Loucy (cell line): ENCODE data around the gene PDZD7.

Source experiments
- H2AFZ ChIP-seq: fragments of 200-600 bp; sonication (generic); 2 replicates; pipeline ENCODE4 v1.6.0; 2016; ENCODE audit warnings: antibody characterized with exemption, mild to moderate bottlenecking, low read length, moderate library complexity
- H3F3A ChIP-seq: fragments of 200-600 bp; 2 replicates; pipeline ENCODE4 v1.6.0; 2016; ENCODE audit warnings: antibody characterized with exemption, low read depth, mild to moderate bottlenecking
- H3K27me3 ChIP-seq: fragments of 200-600 bp; sonication (generic); 2 replicates; pipeline ENCODE4 v1.6.1; 2014; ENCODE audit warnings: low read length, mild to moderate bottlenecking; ENCODE audit not compliant: insufficient read depth, poor library complexity, severe bottlenecking
- H3K36me3 ChIP-seq: fragments of 200-600 bp; sonication (generic); 2 replicates; pipeline ENCODE4 v1.6.1; 2016; ENCODE audit warnings: low read length; ENCODE audit not compliant: insufficient read depth
- H3K4me1 ChIP-seq: fragments of 200-600 bp; sonication (generic); 2 replicates; pipeline ENCODE4 v1.5.1; 2014; ENCODE audit warnings: low read length, mild to moderate bottlenecking; ENCODE audit not compliant: insufficient read depth, poor library complexity, severe bottlenecking
- H3K4me2 ChIP-seq: fragments of 200-600 bp; sonication (generic); 2 replicates; pipeline ENCODE4 v1.6.0; 2014; ENCODE audit warnings: antibody characterized with exemption, low read length, low read depth, mild to moderate bottlenecking; ENCODE audit not compliant: poor library complexity, severe bottlenecking
- H3K4me3 ChIP-seq: fragments of 200-600 bp; sonication (generic); 2 replicates; pipeline ENCODE4 v1.5.1; 2014; ENCODE audit warnings: low read length, mild to moderate bottlenecking, mixed read lengths; ENCODE audit not compliant: poor library complexity, severe bottlenecking
- H3K79me2 ChIP-seq: fragments of 200-600 bp; sonication (generic); 2 replicates; pipeline ENCODE4 v1.6.1; 2014; ENCODE audit warnings: low read length; ENCODE audit not compliant: insufficient read depth
- H3K9ac ChIP-seq: fragments of 200-600 bp; sonication (generic); 2 replicates; pipeline ENCODE4 v1.6.0; 2014; ENCODE audit warnings: mild to moderate bottlenecking, low read depth, low read length, moderate library complexity; ENCODE audit not compliant: poor library complexity, severe bottlenecking
- H3K9me2 ChIP-seq: fragments of 200-600 bp; sonication (generic); replicated peaks from 2 replicates; pipeline ENCODE4 v1.6.1; 2016; ENCODE audit warnings: low read depth, low read length, mixed read lengths
- H3K9me3 ChIP-seq: fragments of 200-600 bp; sonication (generic); 2 replicates; pipeline ENCODE4 v1.6.1; 2014; ENCODE audit warnings: mild to moderate bottlenecking, antibody characterized with exemption, low read length, low read depth; ENCODE audit not compliant: insufficient read depth
- H4K20me1 ChIP-seq: fragments of 200-600 bp; sonication (generic); 2 replicates; pipeline ENCODE4 v1.6.0; 2014; ENCODE audit warnings: antibody characterized with exemption, low read length, mild to moderate bottlenecking; ENCODE audit not compliant: insufficient read depth, poor library complexity, severe bottlenecking
- CTCF ChIP-seq: fragments of 200-600 bp; sonication (generic); conservative IDR thresholded peaks from 2 replicates; pipeline ENCODE4 v1.5.1; 2014; ENCODE audit warnings: mild to moderate bottlenecking, antibody characterized with exemption, low read length
- EZH2phosphoT487 ChIP-seq: fragments of 200-600 bp; IDR thresholded peaks from 2 replicates; pipeline ENCODE4 v1.6.1; 2018; ENCODE audit warnings: antibody characterized with exemption, mild to moderate bottlenecking, moderate library complexity, borderline replicate concordance

PDZD7 gene

DNA sequence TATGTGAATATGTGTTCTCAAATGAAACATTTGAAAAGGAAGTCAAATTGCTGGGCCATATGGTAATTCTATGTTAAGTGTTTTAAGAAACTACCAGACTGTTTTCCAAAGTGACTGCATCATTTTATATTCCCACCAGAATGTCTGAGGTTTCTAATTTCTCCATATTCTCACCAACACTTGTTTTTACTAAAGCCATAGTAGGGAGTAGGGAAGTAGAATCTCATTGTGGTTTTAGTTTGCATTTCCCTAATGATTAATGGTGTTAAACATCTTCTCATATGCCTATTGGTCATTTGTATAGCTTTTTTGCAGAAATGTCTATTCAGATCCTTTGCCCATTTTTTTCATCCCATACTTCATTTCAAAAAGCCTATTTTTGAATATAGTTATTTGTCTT, 70.7 kb downstream of the PDZD7 start:
- Histone ChIP-seq H3K9me2 (no peaks in the 10 kb centered on the region), H3K4me3 (no peak overlapping the region), H3K27me3 (no peaks in the 10 kb centered on the region), H3K9ac (no peak overlapping the region), H3K36me3 (peaks cover 72% of the 10 kb centered on the region), H3K9me3 (no peaks in the 10 kb centered on the region), H3F3A (no peaks in the 10 kb centered on the region), H3K4me2 (no peak overlapping the region), H2AFZ (no peak overlapping the region), H3K79me2 (no peaks in the 10 kb centered on the region), H3K4me1 (no peaks in the 10 kb centered on the region), H4K20me1 (no peaks in the 10 kb centered on the region)
- TF ChIP-seq CTCF (no peak), EZH2phosphoT487 (no peak)
